GM18873 (cell line): ENCODE data around the gene RUNX3.
A peak's percentile ranks its signal among the peaks of the same experiment; 100 is the strongest.

ENCODE experiments used
- ATAC-seq: cut with Tn5 transposase; IDR thresholded peaks from one replicate; pipeline ENCODE4 v1.9.1; 2021; ENCODE audit warnings: mild to moderate bottlenecking, moderate library complexity, moderate number of reproducible peaks; ENCODE audit not compliant: unreplicated experiment, low FRiP score

Gene RUNX3

GRCh38 chr1:24931468-24932231, 1.6 kb upstream of the RUNX3 start:
- no peak for ATAC-seq

DNA sequence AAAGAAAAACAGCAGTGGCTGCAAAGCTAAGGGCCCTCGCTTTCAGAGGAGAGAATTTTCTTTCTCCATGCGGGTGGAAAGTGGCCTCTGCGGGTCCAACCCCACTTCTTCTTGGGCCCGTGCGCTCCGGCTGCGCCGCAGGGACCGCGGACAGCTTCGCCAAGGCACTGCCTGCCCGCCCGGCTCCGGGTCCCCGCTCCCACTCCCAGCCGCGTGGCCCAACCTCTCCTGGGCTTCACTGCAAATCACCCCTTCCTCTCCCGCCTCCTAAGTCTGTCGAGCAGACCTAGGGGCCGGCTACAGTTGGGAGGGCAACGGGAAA, 1.0 kb upstream of the RUNX3 start:
- ATAC-seq = no peak

- peak; percentile 6 for ATAC-seq
Observed at GRCh38 chr1:24929398-24930259, 447 bp downstream of the RUNX3 start.

DNA sequence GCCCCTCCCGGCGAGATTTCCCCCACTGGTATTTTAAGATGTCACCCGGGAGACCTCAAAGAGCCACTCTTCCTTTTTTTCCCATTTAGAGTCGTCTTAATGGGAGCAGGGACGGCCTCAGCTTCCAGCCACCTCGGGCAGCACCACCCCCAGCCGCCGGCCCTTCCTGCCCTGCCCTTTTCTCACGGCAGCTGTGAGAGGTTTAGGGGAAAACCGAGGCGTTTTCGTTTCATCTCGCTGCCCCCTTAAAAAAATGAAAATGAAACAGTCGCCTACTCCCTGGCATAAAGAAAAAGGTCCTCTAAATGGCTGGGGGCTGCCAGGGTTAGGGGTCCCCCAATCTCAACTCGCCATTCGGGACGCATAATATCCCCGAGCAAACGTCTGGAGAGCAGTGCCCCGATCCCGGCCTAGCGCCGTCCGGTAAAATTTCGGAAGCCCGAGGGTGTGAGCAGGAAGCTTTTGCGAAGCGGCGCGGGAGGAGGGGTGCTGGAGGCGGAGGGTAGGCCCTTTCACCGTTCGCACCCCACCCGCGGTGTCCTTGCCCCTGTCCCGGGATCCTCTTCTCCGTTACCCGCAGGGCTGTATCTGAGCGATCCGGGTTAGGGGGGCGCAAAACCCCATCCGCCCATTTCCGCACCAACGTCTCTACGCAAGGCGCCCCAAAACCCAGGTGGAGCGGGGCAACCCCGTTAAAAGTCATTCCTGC, 1.2 kb downstream of the RUNX3 start:
- no peak for ATAC-seq

- no peak for ATAC-seq
Observed at GRCh38 chr1:24927988-24928688, 1.9 kb downstream of the RUNX3 start.

DNA sequence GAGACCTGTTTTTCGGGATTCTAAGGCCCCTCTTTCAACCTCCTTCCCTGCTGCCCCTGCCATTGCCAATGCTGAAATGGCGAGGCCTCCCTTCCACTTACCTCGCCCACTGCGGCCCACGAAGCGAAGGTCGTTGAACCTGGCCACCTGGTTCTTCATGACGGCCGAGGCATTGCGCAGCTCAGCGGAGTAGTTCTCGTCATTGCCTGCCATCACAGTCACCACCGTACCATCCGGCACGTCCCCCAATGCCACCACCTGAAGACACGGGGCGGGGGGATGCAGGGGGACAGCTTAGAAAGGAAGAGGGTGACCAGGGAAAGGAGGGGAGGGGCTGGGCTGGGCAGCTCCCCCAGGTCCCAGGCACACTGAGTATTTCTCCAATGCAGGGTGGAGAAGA, 2.6 kb downstream of the RUNX3 start:
- ATAC-seq = no peak

DNA sequence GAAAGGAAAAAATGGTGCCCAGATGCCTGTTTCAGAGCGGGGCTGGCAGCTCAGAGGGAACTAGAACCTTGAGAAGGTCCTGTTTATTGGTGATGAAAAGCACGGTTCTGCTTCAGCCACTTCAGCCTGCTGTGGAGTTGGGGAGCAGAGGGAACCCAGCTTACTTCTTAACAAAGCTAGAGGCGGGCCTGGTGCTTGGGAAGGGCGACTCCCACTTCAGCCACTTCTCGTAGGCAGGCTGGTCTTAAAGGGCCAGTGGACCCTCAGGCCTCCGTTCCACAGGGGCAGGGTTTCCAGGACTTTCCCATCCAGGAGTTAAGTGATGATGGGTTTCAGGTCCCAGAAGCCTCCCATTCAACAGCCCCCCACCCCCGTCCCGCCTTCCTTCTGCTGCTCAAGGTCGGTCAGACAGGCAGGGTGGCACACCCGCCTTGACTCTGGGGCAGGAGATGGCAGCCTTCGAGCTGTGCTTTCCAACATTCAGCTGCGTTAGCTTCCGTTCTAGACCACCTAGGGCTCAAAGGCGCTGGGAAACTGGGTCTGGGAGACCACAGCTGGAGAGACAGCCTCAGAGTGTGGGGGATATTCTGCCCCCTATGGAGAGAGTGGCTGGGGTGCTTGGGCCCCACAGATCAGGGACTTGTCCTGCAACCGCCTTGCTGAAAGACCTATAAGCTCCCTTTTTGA, 3.4 kb downstream of the RUNX3 start:
- no peak for ATAC-seq

- no peak for ATAC-seq
Observed at GRCh38 chr1:24925963-24926362, 4.1 kb downstream of the RUNX3 start.

- no peak for ATAC-seq
Observed at GRCh38 chr1:24925082-24925779, 4.8 kb downstream of the RUNX3 start.

GRCh38 chr1:24923485-24924113, 6.5 kb downstream of the RUNX3 start:
- ATAC-seq = no peak

GRCh38 chr1:24921938-24922662, 8.0 kb downstream of the RUNX3 start:
- ATAC-seq = no peak

GRCh38 chr1:24921412-24921811, 8.7 kb downstream of the RUNX3 start:
- no peak for ATAC-seq

- no peak for ATAC-seq
Observed at GRCh38 chr1:24920533-24920925, 9.5 kb downstream of the RUNX3 start.

GRCh38 chr1:24919791-24920532, 10.1 kb downstream of the RUNX3 start:
- no peak for ATAC-seq

DNA sequence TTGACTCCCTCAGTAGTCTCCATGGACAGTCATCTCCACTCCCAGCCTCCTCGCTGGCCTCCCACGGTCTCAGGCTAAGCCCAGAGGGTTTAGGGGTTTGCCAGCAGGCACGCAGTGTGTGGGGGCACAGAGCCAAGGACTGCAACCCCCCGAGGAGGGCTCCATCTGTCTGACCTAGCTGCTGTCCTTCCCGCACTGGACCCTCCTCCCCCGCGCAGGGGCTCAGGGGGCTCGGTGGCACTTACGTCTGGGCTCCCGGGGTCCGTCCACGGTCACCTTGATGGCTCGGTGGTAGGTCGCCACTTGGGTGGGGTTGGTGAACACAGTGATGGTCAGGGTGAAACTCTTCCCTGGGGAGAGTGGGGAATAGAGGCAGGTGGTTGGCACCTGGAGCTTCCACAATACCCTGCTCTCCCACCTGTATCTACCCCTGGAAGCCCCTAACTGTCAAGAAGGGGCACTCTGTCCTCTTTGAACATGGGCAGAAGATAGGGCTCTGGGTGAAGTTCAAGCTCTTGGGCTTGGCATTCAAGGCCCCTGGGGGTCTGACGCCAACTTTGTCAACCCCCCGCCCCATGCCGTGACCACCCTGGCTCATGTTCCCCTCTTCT, 11.0 kb downstream of the RUNX3 start:
- ATAC-seq = no peak

DNA sequence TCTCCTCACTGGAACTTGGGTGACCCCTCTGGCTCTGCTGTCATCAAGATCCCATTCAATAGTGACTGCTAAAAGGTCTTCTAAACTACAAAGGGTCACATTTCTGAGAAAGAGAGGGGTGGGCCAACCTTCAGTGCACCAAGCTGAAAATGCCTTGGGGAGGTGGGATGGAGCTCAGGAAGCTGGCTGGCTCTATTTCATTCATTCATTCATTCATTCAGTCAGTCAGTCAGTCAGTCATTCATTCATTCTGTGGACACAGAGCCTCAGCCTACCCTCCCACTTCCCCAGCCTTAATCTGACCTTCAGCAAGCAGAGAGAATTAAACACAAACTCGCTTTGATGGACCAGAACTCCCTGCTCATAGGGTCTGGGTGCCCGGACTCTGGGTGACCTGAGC, 11.7 kb downstream of the RUNX3 start:
- ATAC-seq = no peak

- no peak for ATAC-seq
Observed at GRCh38 chr1:24917327-24918074, 12.6 kb downstream of the RUNX3 start.
